GM18873 (cell line): ENCODE results near the gene RASGRP4.
"Not testable (repeated sequence)": the region's sequence is repeated elsewhere in the genome, so short reads cannot be mapped to it uniquely, and the experiment has no call there.

Experiments
- ATAC-seq: cut with Tn5 transposase; IDR thresholded peaks from one replicate; pipeline ENCODE4 v1.9.1; 2021; ENCODE audit warnings: mild to moderate bottlenecking, moderate library complexity, moderate number of reproducible peaks; ENCODE audit not compliant: unreplicated experiment, low FRiP score

Gene RASGRP4

GRCh38 chr19:38417544-38418506 lies 8.2 kb downstream of the RASGRP4 start:
- no peak for ATAC-seq

GRCh38 chr19:38417146-38417543 lies 8.9 kb downstream of the RASGRP4 start:
- ATAC-seq, result no peak

GRCh38 chr19:38413416-38413815 lies 12.6 kb downstream of the RASGRP4 start:
- ATAC-seq, result no peak

GRCh38 chr19:38412961-38413360 lies 13.1 kb downstream of the RASGRP4 start:
- no peak for ATAC-seq

GRCh38 chr19:38412491-38412890 lies 13.5 kb downstream of the RASGRP4 start:
- no peak for ATAC-seq

- not testable (repeated sequence) for ATAC-seq
Observed at GRCh38 chr19:38411898-38412297, 14.1 kb downstream of the RASGRP4 start.

- no peak for ATAC-seq
Observed at GRCh38 chr19:38411041-38411712, 14.8 kb downstream of the RASGRP4 start.

GRCh38 chr19:38410407-38410806 lies 15.6 kb downstream of the RASGRP4 start:
- ATAC-seq, result not testable (repeated sequence)

- no peak for ATAC-seq
Observed at GRCh38 chr19:38409631-38410133, 16.3 kb downstream of the RASGRP4 start.

GRCh38 chr19:38405276-38405675 lies 20.7 kb downstream of the RASGRP4 start:
- ATAC-seq, result no peak

- no peak for ATAC-seq
Observed at GRCh38 chr19:38404858-38405257, 21.2 kb downstream of the RASGRP4 start.

GRCh38 chr19:38402967-38403674 lies 22.9 kb downstream of the RASGRP4 start, which contains the start of gene FAM98C:
Gene FAM98C, plus strand, starts transcription at chr19:38403093. Its CDS starts 61 bp downstream, at chr19:38403154.
- ATAC-seq, result peak; percentile 85

- ATAC-seq, result no peak
Observed at GRCh38 chr19:38402623-38402966, 23.4 kb downstream of the RASGRP4 start.

- no peak for ATAC-seq
Observed at GRCh38 chr19:38401148-38401547, 24.9 kb downstream of the RASGRP4 start.

GRCh38 chr19:38400361-38400760 lies 25.7 kb downstream of the RASGRP4 start:
- no peak for ATAC-seq

- ATAC-seq, result no peak
Observed at GRCh38 chr19:38399537-38399936, 26.5 kb downstream of the RASGRP4 start.

- no peak for ATAC-seq
Observed at GRCh38 chr19:38399081-38399480, 26.9 kb downstream of the RASGRP4 start.

GRCh38 chr19:38395381-38396114 lies 30.5 kb downstream of the RASGRP4 start:
- ATAC-seq, result no peak

GRCh38 chr19:38394488-38394887 lies 31.5 kb downstream of the RASGRP4 start:
- ATAC-seq, result no peak

- ATAC-seq, result no peak
Observed at GRCh38 chr19:38392707-38393308, 33.2 kb downstream of the RASGRP4 start.
